ENCODE measurements around the gene TEX29.

Gene TEX29

DNA sequence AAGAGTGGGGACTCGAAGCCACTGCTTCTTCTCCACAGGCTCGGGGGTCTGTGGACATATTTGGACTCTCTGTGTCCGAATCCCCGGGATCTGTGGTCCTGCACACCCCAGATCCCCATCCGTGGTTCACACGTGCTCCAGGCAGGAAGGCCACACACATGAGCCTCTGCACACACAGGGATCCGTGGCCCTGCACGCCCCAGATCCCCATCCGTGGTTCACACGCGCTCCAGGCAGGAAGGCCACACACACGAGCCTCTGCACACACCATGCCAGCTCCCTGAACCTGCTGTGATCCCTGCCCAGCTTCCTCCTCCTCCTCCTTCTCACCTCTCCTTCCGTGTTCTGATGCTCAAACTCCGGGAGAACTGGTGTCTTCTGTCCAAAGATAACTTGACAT is 3.1 kb downstream of the TEX29 start:
- DNase-seq = no peak

DNA sequence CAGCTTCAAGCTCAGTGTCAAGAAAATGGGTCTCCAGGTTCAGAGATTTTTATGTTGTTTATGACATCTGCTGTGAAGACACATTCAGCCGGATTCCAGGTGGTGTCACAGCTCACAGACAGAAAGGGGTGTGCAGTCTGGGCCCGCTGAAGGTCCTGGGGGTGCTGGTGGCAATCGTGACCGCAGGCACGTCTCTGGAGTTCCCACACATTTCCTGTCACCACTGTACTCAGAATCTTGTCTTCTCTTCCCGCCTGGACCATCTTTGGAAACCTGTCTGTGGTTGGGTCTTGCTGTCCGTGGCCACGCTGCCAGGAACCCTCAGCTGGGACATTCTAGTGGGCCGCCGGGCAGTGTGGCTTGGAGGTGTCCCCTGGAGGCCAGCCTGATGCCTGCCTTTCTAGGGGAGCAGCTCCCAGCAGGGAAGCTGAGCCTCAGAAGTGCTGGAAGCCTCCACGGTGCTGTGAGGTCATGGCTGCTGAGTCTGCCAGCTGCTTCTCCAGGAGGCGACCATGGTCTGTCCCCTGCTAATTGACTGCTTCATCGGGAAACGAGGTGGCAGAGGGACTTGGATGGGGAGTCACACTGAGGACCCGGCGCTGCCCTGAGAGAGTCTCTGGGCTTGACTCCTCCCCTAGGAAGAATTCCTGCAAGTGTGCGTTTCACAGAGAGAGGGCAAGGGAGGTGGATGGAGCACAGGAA is 3.7 kb downstream of the TEX29 start:
- no peak for DNase-seq

DNA sequence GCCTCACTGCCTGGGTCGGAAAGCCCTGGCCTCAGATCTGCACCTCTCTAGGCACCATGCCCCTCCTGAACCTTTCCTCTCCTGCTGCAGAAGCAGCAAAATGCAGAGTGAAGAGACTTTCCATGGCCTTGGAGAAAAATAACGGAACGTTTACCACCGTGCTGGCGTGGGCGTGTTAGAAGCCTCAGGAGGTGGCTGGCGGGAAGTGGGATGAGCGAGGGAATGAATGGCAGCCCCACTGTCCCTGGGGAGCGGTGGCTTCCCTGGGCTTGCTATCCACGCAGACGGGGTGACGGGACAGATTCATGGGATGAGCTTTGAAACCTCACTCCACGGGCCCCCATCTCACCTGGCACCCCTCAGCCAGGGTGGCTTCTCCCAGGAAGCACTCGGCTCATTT is 4.3 kb downstream of the TEX29 start:
- DNase-seq = no peak

DNA sequence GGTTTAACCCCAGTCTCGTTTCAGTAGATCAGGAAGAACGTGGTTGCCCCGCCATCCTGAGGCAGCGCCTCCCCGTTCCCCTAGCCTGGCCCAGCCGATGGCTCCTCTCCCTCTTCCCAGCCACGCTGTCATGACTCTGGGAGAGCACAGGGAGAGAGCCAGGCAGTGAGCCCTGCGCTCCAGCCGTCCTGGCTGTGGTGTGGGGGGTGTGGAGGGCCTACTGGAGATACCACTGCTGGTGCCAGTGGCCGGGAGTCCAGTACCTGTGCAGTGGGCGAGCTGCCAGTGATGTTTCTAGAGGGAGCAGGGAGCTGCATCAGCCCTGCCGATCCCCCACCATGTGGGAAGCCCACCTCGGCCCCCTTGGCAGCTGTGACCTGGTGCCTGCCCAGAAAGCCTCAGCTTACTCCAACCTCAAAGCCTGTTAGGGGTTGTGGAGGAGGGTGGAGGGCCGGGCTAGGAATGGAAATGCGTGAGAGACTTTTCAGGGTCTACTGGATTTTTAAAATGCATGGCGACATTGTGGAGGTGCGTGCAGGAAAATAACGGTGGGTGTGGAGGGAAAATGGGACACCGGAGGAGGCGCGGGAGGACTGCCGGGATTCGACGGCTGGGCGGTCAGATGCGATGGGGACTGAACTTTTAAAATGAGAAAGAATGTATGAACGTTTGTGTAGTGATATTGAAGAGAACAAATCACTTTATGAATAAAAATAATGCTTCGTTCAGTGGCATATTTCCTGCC is 4.9 kb downstream of the TEX29 start:
- no peak for DNase-seq

DNA sequence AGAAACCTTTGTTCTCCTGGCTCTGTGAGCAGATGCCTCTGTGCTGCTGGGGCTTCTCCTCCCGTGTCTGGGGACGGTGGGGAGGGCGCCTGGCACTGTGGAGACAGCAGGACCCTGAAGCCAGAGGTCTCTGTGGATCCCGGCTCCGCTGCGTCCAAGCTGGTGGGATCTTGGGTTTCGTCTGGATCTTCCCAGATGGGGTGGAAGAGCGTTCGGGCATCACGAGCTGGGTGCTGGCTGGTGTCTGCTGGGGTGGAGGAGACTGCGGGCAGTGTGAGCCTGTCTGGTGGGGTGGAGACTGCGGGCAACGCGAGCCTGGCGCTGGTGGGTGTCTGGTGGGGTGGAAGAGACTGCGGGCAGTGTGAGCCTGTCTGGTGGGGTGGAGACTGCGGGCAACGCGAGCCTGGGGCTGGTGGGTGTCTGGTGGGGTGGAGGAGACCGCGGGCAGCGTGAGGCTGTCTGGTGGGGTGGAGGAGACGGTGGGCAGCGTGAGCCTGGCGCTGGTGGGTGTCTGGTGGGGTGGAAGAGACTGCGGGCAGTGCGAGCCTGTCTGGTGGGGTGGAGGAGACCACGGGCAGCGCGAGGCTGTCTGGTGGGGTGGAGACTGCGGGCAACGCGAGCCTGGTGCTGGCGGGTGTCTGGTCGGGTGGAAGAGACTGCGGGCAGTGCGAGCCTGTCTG is 5.6 kb downstream of the TEX29 start:
- DNase-seq = no peak

DNA sequence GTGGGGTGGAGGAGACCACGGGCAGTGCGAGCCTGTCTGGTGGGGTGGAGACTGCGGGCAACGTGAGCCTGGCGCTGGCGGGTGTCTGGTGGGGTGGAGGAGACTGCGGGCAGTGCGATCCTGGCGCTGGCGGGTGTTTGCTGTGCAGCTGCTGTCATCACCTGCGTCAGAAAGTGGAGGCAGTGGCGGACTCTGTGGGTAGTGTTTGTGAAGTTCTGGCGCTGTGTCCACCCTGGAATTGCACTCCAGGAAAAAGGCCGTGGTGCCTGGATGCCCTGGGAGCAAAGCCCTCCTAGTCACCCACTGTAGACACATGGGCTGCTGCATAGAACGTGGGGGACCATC is 6.2 kb downstream of the TEX29 start:
- no peak for DNase-seq

DNA sequence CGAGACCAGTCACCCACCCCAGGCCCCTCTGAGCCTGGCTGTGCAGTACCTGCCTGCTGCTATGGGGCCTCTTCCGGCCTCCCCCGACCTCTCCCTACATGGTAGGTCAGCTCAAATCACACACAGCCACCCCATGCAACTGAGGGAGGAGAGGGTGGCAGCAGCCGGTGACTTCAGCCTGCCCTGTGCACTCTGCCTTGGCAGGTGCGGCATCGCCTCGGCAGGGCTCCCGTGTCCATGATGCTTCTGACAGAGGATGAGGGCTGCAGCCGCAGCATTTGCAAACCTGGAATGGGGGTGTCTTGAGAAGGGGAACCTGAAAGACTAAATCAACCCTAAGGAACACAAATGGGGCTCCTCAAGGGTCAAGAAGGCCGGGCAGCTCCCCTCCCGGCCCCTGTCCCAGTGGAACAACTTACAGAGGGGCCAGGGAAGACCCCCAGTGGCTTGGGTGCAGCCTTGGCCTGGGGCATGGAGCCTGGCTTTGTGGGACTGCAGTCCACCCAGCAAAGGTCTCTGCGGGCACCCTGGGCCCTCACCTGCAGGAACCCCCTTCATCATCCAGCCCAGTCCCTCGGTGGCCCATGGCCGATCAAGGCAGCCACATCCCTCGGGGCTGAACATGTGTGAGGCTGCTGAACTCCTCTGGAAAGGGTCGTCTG is 6.7 kb downstream of the TEX29 start:
- no peak for DNase-seq

DNA sequence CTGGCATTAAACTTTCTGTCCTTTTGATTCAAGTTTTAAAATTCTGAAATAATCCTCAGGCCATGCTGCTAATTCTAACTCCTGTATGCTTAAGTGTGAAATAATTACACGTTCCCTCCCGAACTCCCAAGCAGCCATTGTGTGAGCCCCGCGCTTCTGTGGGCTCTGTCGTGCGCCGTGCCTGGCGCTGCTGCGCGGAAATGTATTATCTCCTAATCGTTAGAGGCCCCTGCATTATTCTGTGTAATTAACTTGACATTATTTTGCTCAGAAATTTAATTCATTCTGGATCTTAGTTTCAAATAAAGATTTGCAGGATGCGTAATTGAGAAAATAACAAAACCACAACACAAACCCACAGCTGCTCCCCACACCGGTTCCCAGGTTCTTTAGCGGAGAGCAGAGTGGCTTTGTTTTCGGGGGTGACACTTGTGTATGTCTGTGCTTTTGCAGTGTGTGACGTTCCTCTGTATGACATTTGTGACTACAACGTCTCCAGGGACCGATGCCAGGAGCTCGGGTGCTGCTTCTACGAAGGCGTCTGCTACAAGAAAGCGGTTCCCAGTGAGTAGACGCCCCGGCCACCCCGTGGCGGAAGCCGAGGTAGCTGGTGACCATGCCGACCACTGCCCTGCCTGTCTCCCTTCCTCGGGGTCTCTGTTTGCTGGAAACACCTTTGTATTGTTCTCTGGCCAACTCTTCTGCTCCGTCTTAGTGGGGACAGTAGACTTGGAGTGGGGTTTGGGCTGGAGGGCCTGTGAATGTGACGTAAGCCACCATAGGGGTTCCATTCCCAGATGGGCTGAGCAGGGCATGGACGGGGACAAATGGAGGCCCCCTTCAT is 7.5 kb downstream of the TEX29 start:
- no peak for DNase-seq

DNA sequence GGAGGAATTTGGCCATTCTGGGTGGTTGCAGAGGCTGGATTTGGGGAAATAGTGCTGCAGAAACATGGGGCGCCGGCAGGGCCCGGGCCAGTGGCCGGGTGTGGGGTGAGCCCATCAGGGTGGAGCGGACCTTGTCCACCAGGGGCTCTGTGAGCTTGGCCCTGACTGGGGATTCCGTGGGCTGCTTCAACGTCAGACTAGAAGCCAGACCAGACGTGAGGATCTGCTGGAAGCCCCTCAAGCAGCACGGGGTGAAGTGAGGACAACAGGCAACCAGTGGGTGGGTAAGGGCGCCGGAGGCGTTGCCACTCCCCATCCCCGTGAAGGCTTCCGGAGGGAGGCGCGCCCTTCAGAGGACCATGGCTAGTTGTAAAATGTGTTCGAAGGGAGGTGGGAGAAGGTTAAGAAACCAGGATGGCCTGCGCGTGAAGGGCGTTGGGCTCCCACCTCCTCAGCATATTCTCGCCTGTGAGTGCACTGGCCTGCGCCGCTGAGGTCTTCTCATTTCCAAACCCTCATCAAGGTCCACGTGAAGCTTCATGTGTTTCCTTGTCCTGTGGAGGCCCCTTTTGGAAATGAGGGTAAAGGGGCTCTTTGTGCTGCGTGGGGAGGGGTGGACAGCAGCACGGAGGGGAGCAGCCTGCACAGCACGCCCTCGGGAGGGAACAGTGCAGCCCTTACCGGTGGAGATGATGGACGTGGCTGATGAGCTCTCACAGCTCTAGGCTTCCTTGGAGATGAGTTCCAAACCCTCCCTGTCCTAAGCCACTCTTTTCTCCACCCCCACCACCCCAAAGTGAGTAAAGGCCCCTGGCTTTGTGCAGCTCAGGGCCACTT is 8.3 kb downstream of the TEX29 start:
- no peak for DNase-seq

DNA sequence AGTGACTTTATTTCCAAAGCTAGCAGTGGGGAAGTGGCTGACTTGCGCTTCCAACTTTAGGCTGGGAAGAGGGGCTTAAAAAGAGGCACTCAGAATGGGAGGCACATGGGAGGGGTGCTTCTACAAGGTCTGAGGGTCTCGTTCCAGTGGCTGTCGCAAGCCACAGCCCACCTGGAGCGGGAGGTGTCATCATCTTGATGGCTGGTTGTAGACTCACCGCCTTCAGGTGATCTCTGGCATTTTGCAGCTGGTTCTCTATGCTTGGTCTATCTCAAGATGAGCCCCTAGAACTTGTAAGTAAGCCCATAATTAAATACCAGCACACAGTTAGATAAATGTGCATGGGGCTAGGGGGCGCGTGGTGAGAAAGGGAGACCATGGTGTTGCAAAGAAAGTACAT is 9.2 kb downstream of the TEX29 start:
- no peak for DNase-seq

DNA sequence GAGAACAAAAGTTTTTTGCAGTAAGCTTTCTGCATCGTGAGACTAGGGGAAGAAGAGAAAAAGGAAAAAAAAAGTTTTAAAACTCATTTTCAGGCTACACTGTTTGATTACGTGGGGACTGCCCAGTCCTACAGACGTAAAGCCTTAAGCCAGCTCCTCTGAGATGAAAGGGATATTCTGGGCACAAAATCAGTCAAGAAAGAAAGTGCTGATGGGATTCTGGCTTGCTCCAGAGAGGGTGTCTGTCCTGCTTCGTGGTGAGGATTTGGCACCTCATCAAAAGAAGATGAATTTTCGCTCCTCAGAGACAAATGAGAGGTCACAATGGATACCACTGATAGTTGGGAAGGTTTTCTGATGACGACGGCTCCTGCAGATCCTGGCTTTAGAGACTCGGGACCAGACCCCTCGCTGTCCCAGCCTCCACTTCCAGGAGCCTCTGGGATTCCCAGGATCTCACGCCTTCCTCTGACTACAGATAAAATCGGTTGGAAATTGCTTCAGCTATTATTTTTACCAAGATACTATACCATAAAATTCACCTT is 9.7 kb downstream of the TEX29 start:
- no peak for DNase-seq

DNA sequence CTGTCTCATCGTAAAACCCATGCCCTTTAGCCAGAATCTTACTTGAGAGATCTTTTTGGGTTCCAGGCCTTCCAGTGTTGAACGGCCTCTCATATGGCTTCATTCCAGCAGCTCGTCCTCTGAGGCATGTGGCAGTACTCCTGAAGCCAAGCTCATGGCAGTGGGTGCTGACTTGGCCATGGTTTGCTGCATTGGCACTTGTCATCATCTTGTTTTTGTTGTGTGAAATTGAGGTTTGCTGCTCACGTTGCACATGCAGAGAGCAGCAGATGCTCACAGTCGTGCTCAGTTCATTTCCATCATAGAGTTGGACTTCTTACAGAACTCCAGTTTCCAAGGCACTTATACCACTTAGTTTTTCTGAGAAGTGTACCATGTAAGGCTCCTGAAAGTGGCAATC is 14.9 kb downstream of the TEX29 start:
- no peak for DNase-seq

DNA sequence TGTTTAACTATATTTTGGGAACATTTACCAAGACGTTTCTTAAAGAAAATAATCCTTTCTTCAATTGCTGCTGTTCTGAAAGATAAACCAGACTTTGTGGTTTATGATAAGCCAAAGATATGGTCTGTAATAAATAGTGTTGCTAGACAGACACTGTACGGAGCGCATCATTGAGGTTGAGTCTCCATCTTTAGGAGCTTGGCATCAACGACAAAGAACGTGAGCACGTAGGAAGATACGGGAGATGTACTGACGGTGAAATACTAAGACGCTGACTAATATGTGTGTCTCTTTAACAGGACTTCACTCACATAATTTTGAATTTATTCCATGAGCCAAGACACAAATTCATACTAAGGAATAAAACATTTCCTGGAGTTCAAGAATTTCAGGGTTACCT is 16.2 kb downstream of the TEX29 start:
- DNase-seq = no peak

DNA sequence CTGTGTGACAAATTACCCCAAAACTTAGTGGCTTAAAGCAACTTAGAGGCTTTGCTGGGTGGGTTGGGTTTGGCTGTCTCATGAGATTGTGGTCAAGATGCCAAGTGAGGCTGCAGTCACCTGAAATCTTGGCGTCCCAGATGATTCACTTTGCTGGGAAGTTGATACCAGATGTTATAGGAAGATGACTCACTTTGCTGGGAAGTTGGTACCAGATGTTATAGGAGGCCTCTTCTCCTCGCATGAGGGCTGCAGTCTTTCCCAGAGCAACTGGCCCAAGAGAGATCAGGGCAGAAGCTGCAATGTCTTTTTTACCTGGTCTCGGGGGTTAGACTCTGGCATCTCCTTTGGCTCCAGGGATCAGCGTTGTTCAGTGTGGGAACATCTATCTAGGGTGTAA is 16.8 kb downstream of the TEX29 start:
- DNase-seq = no peak

DNA sequence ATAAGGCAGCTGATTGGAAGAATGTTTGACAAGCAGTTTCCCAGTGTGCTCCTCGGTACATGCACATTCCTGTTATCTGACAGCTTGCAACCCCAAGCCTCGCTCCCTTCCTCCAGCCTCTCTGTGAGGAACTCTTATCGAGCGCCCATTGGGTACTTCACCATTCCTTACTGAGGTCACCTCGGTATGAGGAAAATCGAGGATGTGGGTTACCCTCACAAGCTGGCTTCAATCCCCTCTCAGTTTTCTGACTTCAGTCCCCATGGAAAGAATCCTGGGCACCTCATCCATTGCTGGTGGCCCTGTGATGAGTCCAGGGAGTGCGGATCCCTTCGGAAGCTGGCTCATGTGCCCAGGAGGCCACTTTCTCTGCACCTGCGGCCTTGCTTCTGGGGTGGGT is 17.3 kb downstream of the TEX29 start:
- no peak for DNase-seq

DNA sequence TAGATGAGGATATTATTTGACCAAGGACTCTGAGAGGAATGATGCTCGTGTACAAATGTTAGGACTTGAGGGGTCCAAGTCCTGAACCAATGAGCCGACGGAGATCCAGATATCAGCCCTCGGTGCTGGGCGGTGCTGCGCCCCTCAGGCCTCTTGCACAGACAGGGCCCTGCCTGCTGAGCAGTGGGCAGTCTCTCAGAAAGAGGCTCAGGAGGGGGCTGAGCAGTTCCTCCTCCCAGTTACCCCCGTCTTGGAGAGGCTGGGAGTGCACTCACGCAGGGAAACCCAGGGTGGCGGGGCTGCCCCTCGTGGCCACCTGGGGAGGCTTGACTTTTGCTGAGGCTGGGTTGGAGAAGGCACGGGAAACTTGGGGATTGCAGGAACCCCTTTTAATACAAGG is 18.4 kb downstream of the TEX29 start:
- DNase-seq = no peak

DNA sequence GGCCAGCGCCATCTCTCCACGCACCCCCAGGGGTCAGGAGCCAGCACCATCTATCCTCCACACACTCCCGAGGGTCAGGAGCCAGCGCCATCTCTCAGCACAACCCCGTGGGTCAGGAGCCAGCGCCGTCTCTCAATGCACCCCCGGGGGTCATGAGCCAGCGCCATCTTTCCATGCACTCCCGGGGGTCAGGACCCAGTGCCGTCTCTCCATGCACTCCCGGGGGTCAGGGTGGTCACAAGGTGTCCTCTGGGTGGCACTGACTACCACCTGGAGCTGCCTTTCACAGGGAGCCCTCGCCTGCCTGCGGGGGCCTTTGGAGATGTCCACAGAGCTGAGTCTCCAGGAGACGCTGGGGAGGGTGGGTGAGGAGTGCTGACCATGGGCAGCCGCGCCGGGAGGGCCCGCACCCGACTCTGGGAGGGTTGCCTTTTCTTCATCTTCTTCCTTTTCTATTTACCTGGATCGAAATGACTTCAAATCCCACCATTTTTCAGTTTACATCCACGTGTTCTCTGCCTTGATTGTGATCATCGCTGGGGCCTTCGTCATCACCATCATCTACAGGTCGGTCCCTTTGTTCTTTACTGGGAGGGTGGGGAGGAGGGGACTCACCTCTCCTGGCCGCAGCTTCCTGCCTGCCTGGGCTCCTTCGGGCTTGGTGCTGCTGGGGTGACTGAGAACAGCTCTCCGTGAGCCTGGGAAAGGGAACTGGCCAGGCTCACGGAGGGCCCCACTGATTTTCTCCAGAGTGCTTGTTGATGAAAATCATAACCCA is 19.1 kb downstream of the TEX29 start:
- DNase-seq = no peak

DNA sequence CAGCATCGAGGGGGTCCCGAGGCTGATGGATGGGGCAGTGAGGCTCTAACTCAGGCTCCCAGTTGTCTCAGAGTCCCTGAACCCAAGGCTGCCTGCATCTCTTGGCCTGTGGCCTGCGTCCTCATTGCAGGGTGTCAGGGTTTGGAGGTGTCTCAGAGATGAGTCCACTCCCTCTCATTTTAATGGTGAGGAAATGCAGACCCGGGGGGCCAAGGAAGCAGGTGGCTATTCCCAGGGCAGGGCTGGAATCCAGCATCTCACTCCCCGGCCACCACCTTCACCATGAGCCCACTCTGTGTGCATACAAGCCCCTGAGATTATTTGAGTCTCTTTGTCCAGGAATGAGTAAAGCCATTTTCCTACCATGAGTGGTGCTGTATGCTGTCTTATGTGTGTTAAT is 21.4 kb downstream of the TEX29 start:
- no peak for DNase-seq

DNA sequence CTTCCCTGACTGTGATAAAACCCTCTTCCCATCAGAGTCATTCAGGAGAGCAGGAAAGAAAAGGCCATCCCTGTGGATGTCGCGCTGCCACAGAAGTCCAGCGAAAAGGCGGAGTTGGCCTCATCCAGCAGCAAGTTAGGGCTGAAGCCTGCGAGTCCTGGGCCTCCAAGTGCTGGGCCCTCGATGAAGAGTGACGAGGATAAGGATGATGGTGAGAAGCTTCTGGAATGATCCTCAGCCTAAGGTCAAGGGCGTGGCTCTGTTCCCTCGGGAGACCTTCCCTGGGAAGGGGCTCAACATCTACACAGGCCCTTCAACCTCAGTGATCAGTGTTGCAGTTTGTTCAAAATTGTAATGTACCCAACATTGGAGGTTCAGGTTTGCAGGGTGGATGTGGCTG is 22.3 kb downstream of the TEX29 start:
- no peak for DNase-seq

DNA sequence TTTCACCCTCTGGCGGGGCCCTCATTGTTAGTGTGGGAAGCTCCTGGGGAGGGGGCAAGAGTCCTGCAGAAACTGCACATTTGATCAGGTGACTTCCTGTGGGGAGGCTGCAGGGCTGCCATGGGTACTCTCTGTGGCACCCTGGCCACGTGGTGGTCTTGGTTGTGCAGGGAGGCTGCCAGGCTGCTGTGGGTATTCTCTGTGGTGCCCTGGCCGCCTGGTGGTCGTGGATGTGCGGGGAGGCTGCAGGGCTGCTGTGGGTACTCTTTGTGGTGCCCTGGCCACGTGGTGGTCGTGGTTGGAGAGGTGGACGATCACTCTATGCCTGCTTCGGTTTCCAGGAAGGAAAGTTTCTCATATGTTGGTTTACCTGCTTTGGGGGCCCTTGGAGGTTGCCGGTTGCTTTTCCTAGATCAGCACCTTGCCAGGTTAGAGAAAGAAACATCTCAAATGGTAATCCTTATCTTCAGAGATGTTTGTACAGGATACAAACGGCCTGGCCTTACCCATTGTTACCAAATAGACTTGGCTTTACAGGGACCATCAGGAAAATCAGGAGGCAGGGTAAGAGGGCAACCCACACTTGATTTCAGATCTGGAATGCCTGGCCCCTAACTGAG is 22.9 kb downstream of the TEX29 start:
- DNase-seq = no peak
